Vagina (tissue), 2 donors: ENCODE data around the gene SARDH. TPM values are rescaled to one million over a fixed set of nuclear protein-coding genes. Genes with fewer than 3 reads are reported as not detected.

ENCODE experiments used
- DNase-seq, 2 donors: peaks; one replicate each; pipeline ENCODE4 v3.0.0-alpha.2; 2017; ENCODE audit errors: extremely low spot score in 2 of 2
- H3K27ac ChIP-seq: fragments of 200-600 bp; sonication (generic); one replicate; pipeline ENCODE4 v1.5.1; 2019
- H3K27me3 ChIP-seq: fragments of 200-600 bp; sonication (generic); one replicate; pipeline ENCODE4 v1.5.1; 2019
- H3K36me3 ChIP-seq, 2 donors: fragments of 200-600 bp; sonication (generic); one replicate each; pipeline ENCODE4 v1.5.1; 2017 to 2019
- H3K4me1 ChIP-seq: fragments of 200-600 bp; sonication (generic); one replicate; pipeline ENCODE4 v1.5.1; 2019
- H3K4me3 ChIP-seq, 2 donors: fragments of 200-600 bp; sonication (generic); 1 replicate in 1 of 2; 2 replicates in 1 of 2; pipeline ENCODE4 v1.5.1; 2016 to 2019
- H3K9me3 ChIP-seq: fragments of 200-600 bp; sonication (generic); one replicate; pipeline ENCODE4 v1.5.1; 2019
- POLR2A ChIP-seq, 2 donors: fragments of 450-650 bp; IDR thresholded peaks; one replicate each; pipeline ENCODE4 v1.6.1; 2017; ENCODE audit warnings: antibody characterized with exemption in 2 of 2, mild to moderate bottlenecking in 2 of 2, moderate library complexity in 2 of 2
- POLR2AphosphoS5 ChIP-seq, 2 donors: sonication (generic); formaldehyde crosslinking; IDR thresholded peaks; one replicate each; pipeline ENCODE4 v1.9.0; 2017; ENCODE audit warnings: antibody characterized with exemption in 2 of 2, mild to moderate bottlenecking in 2 of 2, low read depth in 1 of 2; ENCODE audit not compliant: insufficient read depth in 1 of 2
- intact Hi-C: fragments of 100-400 bp; cut with DNase I; formaldehyde crosslinking; loops from one replicate; pipeline ENCODE4 v1.15.1; 2023
- total RNA-seq: library from RNA; depleted of rRNA; stranded (reverse); fragments of >200 nt; gene quantifications from one replicate; pipeline ENCODE4 v1.2.3, GENCODE V29; 2016
- TF ChIP-seq, protein P1 (sequence below), 3 experiments: fragments of 450-650 bp in 2 of 3; fragments of 200-600 bp in 1 of 3; sonication (generic) in 1 of 3; IDR thresholded peaks; one replicate each; pipeline ENCODE4 v1.5.1; 2017 to 2019; ENCODE audit warnings: antibody characterized with exemption in 3 of 3, mild to moderate bottlenecking in 2 of 3, moderate library complexity in 2 of 3

SARDH gene
- total RNA-seq, 1 donor from 2014 or later = 2.0 TPM

DNA sequence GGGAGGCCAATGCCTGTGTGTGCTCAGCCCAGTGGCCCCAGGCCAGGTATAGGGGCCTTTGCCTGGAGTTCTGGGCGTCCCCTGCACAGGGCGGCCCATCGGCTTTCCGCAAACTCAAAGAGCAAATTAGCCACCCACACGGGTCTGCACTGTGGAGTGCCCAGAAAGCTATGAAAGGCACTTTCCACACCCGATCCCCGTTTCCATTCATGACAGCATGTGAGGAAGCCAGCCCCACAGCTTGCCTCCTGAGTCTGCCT lies 96.8 kb downstream of the SARDH start:
- intact Hi-C loops = no loop called here
- no peak for DNase-seq
- Histone ChIP-seq H3K4me3 (no peak overlapping the region), H3K4me1 (no peaks in the 10 kb centered on the region), H3K36me3 (no peaks in the 10 kb centered on the region), H3K27me3 (no peaks in the 10 kb centered on the region), H3K9me3 (no peaks in the 10 kb centered on the region), H3K27ac (no peak overlapping the region)
- TF ChIP-seq, protein P1, sequence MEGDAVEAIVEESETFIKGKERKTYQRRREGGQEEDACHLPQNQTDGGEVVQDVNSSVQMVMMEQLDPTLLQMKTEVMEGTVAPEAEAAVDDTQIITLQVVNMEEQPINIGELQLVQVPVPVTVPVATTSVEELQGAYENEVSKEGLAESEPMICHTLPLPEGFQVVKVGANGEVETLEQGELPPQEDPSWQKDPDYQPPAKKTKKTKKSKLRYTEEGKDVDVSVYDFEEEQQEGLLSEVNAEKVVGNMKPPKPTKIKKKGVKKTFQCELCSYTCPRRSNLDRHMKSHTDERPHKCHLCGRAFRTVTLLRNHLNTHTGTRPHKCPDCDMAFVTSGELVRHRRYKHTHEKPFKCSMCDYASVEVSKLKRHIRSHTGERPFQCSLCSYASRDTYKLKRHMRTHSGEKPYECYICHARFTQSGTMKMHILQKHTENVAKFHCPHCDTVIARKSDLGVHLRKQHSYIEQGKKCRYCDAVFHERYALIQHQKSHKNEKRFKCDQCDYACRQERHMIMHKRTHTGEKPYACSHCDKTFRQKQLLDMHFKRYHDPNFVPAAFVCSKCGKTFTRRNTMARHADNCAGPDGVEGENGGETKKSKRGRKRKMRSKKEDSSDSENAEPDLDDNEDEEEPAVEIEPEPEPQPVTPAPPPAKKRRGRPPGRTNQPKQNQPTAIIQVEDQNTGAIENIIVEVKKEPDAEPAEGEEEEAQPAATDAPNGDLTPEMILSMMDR (IDR thresholded peaks at IDR 0.05) = no peak
- TF ChIP-seq POLR2AphosphoS5 (IDR thresholded peaks at IDR 0.05; ENCODE audit: insufficient read depth in 1 of 2, low read depth in 1 of 2) = no peak

GRCh38 chr9:133640580-133641395 lies 97.4 kb downstream of the SARDH start:
- TF ChIP-seq, protein P1 (IDR thresholded peaks at IDR 0.05) = no peak
- TF ChIP-seq POLR2A (IDR thresholded peaks at IDR 0.05) (no peak), POLR2AphosphoS5 (IDR thresholded peaks at IDR 0.05; ENCODE audit: insufficient read depth in 1 of 2, low read depth in 1 of 2) (no peak)
- no peaks in the 10 kb centered on the region for H3K27me3 ChIP-seq
- DNase-seq = no peak
- no peak overlapping the region for H3K27ac ChIP-seq
- H3K36me3 ChIP-seq = no peaks in the 10 kb centered on the region
- no peaks in the 10 kb centered on the region for H3K9me3 ChIP-seq
- intact Hi-C loops = no loop called here
- no peaks in the 10 kb centered on the region for H3K4me1 ChIP-seq
- H3K4me3 ChIP-seq = no peak overlapping the region

DNA sequence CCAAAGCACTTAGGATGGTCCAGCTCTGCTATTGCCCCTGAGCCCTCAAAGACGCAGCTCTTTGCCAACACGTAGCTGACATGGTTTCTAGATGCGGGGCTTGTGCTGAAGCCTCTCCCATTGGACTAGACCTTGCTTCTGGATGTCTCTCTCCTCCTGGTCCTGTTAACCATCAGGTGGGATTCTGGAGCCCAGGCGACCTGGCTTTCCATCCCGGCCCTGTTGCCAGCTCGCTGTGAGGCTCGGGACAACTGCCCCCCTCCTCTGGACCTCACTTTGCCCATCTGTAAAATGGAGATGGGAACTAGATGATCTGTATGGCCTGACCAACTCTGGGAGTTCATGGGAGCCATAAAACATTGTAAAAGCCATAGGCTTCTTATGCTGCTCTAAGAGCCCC lies 98.0 kb downstream of the SARDH start:
- no peak overlapping the region for H3K4me3 ChIP-seq
- H3K36me3 ChIP-seq = no peaks in the 10 kb centered on the region
- TF ChIP-seq, protein P1 (IDR thresholded peaks at IDR 0.05) = no peak
- TF ChIP-seq POLR2AphosphoS5 (IDR thresholded peaks at IDR 0.05; ENCODE audit: insufficient read depth in 1 of 2, low read depth in 1 of 2) (no peak), POLR2A (IDR thresholded peaks at IDR 0.05) (no peak)
- DNase-seq = no peak
- H3K27me3 ChIP-seq = no peaks in the 10 kb centered on the region
- intact Hi-C loops = no loop called here
- no peaks in the 10 kb centered on the region for H3K4me1 ChIP-seq
- H3K9me3 ChIP-seq = no peaks in the 10 kb centered on the region
- no peak overlapping the region for H3K27ac ChIP-seq

- TF ChIP-seq POLR2AphosphoS5 (IDR thresholded peaks at IDR 0.05; ENCODE audit: insufficient read depth in 1 of 2, low read depth in 1 of 2) (no peak), POLR2A (IDR thresholded peaks at IDR 0.05) (no peak)
- TF ChIP-seq, protein P1 (IDR thresholded peaks at IDR 0.05) = no peak
- H3K27ac ChIP-seq = no peak overlapping the region
- H3K4me1 ChIP-seq = no peaks in the 10 kb centered on the region
- H3K27me3 ChIP-seq = no peaks in the 10 kb centered on the region
- H3K4me3 ChIP-seq = no peak overlapping the region
- H3K36me3 ChIP-seq = no peaks in the 10 kb centered on the region
- no peak for DNase-seq
- no peaks in the 10 kb centered on the region for H3K9me3 ChIP-seq
- intact Hi-C loops = no loop called here
These were observed 98.5 kb downstream of the SARDH start for GRCh38 chr9:133639613-133640012.

- intact Hi-C loops = no loop called here
- Histone ChIP-seq H3K9me3 (no peaks in the 10 kb centered on the region), H3K27me3 (no peaks in the 10 kb centered on the region), H3K4me1 (no peaks in the 10 kb centered on the region), H3K27ac (no peak overlapping the region), H3K4me3 (no peak overlapping the region), H3K36me3 (no peaks in the 10 kb centered on the region)
- TF ChIP-seq, protein P1 (IDR thresholded peaks at IDR 0.05) = no peak
- no peak for TF ChIP-seq POLR2AphosphoS5 (IDR thresholded peaks at IDR 0.05; ENCODE audit: insufficient read depth in 1 of 2, low read depth in 1 of 2)
- TF ChIP-seq POLR2A (IDR thresholded peaks at IDR 0.05) = no peak
- no peak for DNase-seq
These were observed 99.4 kb downstream of the SARDH start for GRCh38 chr9:133638711-133639110.
